Measurements from ENCODE around the gene UPF3A.

DNA sequence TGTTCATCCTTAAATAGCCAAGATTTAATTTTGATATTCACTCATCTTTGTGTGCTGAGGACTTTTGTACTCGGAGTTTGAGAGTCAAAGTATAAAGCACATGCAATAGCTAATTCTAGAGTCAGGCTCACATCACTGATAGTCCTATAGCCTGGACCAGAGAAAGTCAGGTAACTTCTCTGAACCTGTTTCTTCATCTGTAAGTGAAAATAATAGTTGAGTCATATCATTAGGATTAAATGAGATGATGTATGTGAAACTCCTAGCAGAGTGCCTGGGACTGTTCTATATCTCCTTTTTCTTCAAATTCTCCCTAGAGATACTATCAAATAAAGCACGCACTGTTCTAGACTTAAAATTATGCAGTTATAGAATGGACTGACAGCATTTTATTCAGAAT is 41.9 kb downstream of the UPF3A start:
- TF ChIP-seq RCOR1 (IDR thresholded peaks at IDR 0.05; ENCODE audit: insufficient replicate concordance, low read length) (no peak), NFE2L2 (IDR thresholded peaks at IDR 0.05; ENCODE audit: low read depth, low read length) (no peak), RAD21 (IDR thresholded peaks at IDR 0.05; ENCODE audit: low read length) (no peak)
- TF ChIP-seq, protein P1, sequence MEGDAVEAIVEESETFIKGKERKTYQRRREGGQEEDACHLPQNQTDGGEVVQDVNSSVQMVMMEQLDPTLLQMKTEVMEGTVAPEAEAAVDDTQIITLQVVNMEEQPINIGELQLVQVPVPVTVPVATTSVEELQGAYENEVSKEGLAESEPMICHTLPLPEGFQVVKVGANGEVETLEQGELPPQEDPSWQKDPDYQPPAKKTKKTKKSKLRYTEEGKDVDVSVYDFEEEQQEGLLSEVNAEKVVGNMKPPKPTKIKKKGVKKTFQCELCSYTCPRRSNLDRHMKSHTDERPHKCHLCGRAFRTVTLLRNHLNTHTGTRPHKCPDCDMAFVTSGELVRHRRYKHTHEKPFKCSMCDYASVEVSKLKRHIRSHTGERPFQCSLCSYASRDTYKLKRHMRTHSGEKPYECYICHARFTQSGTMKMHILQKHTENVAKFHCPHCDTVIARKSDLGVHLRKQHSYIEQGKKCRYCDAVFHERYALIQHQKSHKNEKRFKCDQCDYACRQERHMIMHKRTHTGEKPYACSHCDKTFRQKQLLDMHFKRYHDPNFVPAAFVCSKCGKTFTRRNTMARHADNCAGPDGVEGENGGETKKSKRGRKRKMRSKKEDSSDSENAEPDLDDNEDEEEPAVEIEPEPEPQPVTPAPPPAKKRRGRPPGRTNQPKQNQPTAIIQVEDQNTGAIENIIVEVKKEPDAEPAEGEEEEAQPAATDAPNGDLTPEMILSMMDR (conservative IDR thresholded peaks at IDR 0.05; ENCODE audit: low read depth, low read length), result no peak
